ENCODE data around the gene GNG13.

The GNG13 gene

DNA sequence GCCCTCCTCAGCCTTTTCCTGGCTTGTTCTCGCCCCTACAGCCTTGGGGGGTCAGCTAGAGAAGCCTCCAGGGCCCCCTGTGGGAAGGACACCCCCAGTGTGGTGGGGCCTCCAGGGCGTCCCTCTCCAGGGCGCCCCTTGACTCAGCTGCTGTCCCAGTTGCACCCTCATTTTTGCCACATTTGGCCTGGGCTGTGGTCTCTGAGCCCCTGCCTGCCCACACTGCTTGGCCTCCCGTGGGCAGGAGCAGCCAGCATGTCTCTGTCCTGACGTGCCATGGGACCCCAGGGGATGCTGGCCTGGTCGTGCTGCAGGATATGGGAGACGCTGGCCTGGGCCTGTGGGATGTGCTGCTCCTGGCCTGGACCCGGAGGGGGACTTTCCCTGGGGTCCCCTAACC, 7.1 kb downstream of the GNG13 start:
- no peak for DNase-seq (ENCODE audit: low read depth)

GRCh38 chr16:792221-792995, 8.1 kb downstream of the GNG13 start:
- no peak for DNase-seq (ENCODE audit: low read depth)

- no peak for DNase-seq (ENCODE audit: low read depth)
Measured at GRCh38 chr16:791131-791530, 9.4 kb downstream of the GNG13 start.

DNA sequence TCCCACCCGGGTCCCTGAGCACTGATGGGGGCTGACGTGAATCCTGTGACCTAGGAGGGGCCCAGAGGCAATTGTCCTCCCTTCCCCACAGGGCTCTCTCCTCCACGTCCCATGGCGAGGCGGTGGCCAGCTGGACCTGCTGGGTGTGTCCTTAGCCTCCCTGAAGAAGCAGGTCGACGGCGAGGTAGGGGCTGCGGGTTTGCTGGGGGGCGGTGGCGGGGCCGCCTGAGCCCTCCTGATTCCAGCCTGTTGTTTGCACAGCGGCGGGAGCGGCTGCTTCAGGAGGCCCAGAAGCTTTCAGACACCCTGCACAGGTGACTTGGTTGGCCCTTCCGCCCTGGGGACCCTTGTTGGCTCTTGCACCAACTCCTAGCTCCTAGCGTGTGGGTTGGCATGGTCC, 10.4 kb downstream of the GNG13 start:
- DNase-seq (ENCODE audit: low read depth) = no peak

DNA sequence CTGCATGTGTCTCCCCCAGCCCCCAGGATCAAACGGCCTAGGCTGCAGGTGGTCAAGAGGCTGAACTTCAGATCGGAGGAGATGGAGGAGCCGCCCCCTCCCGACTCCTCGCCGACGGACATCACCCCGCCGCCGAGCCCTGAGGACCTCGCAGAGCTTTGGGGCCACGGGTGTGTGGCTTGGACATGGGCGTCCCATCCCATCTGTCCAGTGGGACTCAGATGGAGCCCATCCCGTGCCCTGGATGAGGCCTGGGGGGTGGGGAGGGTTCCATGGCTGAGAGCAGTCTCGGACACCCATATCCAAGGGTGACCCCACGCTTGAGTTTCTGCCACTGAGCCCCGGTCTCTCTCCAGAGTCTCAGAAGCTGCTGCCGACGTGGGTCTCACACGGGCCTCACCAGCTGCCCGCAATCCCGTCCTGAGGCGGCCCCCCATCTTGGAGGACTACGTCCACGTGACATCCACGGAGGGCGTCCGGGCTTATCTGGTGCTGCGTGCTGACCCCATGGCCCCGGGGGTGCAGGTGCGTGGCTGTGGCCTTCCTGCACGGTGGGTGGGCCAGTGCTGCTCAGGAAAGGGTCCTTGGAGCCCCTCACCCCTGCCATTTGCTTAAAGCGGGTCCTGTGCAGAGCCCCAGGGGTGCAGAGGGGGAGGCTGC, 11.2 kb downstream of the GNG13 start:
- no peak for DNase-seq (ENCODE audit: low read depth)

- peak; percentile 95 for DNase-seq (ENCODE audit: low read depth)
Measured at GRCh38 chr16:788399-789126, 12.0 kb downstream of the GNG13 start, which contains the start of gene CHTF18. TSS of gene CHTF18 (plus strand) at chr16:788620. CDS start at chr16:788685, 65 bp downstream.

DNA sequence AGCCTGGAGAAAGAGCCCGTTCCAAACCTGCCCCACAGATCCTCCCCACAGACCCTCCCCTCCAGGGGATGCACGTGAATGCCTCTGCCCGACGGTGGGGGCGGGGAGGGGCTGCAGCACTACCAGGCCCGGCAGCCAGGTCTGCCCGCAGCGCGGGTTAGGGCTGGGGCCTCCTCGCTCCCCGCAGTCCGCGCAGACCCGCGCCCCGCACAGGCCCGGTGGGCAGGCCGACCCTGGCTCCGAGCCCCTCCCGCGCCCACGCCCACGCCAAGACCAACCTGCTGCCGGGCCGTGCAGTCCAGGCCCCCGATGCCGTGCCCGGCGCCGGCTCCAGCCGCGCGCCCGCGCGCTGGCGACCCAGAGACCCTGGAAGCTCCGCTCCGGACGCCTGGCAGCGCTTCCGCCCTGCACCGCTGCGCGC, 12.5 kb downstream of the GNG13 start, which contains the start of gene RPUSD1:
Gene RPUSD1 (minus strand): TSS at position 404 of the 421 bp plus-strand sequence. CDS start 644 bp downstream, outside the sequence.
- no peak for DNase-seq (ENCODE audit: low read depth)

DNA sequence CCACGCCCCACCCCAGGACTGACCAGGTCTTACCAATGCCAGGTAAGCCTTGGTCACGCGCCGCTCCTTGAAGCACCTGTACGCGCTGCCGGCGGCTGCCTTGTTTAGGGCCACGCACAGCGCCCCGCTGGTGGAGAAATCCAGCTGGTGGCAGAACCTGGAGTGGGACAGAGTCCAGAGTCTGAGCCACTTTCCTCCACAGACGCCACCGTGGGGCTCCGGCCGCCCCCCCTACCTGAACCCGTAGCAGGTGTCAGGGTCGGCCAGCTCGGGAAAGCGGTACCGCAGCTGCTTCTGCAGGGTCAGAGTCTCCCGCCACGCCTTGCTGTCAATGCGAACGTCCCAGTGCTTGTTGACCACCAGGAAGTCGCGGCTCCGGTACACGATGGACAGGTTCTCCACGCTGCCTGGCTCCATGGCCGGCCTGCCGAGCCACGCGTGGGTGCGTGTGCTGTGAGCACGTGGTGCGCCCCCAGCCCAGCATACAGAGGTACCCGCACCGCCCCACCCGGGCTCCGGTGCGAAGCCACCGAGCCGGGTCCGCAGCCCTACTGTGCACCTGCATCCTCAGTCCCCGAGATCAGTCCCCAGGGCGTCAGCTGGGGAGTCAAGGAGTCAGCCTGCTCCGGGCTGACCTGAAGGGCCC, 13.1 kb downstream of the GNG13 start:
- no peak for DNase-seq (ENCODE audit: low read depth)

DNA sequence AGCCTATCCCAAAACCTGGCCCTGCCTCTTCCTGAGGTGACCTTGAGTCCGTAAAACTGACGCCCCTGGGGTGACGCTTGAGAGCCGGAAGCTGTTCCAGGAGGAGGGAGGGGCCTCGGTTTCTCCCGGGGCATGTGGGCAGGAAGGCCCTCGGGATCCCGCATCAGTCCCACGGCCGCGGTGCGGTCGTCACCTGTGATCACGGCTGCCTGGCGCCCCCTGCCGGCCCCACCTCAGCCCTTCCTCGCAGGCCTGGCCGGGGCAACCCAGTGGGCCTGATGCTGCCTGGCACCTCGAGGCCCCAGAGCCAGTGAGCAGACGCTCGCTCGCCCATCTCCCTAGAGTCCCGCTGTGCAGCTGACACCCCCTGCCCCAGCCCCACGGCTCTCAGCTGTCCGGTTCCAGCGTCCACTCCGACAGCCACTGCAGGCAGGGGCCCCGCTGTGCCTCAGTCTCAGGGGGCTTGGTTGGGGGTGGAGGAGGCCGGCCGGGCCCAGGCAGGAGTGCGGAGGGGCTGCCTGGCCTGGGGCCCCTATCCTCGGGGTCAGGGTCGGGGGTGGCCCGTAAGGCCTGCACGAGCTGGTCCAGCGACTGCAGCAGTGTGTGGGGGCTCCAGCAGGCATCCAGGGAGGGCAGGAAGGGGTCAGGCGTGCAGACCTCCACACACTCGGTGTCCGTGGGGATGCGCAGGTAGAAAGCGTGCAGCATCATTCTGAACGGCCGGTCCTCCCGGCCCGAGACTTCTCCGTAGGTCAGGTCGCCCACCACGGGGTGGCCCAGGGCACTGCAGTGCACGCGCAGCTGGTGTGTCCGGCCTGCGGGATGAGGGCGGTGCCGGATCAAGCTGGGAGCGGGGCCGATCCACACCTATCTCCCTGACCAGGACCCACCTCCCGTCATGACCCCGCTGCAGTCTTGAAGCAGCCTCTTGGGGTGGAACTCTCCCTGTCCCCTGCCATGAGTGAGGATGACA, 14.7 kb downstream of the GNG13 start:
- peak; percentile 54 for DNase-seq (ENCODE audit: low read depth)

GRCh38 chr16:784431-784830, 16.1 kb downstream of the GNG13 start:
- no peak for DNase-seq (ENCODE audit: low read depth)

GRCh38 chr16:783404-784161, 17.0 kb downstream of the GNG13 start:
- no peak for DNase-seq (ENCODE audit: low read depth)

- DNase-seq (ENCODE audit: low read depth) = no peak
Measured at GRCh38 chr16:782766-783403, 17.6 kb downstream of the GNG13 start.

DNA sequence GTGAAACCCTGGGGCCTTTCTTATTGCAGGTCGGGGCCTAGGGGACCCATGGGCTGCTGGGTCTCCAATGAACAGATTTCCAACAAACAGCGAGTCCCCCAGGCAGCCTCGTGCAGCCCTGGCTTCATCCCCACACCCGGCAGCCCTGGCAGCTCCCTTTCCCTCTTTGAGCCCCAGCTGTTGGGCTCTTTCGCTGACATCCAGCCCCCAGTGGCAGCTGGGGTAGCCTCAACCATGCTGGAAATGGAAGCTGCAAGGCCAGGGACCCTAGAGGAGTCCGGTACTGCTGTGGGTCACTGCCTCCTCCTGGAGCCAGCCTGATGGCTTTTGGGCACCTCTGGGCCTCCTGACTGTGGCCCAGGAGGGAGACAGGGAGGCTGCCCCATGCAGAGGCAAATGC, 18.3 kb downstream of the GNG13 start:
- DNase-seq (ENCODE audit: low read depth) = no peak

DNA sequence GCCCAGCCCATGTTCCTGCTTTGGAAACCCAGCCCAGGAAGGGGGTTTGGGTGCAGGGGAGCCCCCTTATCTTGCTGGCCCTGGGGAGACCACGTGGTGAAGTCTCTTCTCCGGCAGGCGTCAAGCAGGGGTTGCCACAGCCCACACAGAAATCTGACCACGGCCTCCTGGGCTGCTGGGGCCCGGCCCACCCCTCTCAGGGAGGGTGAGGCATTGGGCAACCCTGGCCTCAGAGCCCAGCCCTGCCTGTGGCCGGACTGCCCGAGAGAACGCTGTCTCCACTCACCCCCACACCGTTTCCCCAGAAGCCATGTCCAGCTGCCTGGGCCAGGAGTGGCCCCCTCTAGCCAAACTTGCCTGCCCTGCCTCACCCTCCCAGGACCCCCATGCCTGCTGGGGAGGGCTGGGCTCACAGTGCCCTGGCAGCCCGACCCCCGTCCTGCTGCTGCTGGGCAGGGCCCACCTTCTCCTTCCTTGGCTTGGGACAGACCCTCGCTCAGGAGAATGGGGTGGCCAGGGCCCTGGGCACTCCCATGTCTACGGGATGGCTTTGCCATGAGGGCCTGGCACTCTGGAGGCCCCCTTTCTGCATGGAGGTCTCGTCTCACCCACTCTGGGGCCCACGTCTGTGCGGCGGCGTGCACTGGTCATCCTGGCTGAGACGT, 19.1 kb downstream of the GNG13 start:
- no peak for DNase-seq (ENCODE audit: low read depth)

- no peak for DNase-seq (ENCODE audit: low read depth)
Measured at GRCh38 chr16:780296-780695, 20.2 kb downstream of the GNG13 start.

GRCh38 chr16:779561-779960, 21.0 kb downstream of the GNG13 start:
- DNase-seq (ENCODE audit: low read depth) = no peak

DNA sequence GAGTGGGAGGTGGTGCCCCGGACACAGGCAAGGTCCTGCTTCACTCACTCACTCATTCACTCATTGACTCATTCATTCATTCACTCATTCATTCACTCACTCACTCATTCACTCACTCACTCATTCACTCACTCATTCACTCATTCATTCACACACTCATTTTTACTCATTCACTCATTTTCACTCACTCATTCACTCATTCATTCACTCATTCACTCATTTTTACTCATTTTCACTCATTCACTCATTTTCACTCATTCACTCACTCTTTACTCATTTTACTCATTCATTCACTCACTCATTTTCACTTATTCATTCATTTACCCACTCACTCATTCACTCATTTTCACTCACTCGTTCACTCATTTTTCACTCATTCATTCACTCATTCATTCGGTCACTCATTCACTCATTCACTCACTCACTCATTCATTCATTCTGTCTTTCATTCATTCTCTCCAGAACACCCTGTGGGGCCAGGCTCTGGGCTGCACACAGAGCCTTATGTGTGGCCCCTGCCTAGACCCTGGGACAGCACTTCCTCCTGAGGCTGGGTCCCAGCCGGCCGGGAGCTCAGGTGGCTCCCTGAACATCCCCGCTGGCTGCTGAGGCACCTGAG, 21.5 kb downstream of the GNG13 start:
- no peak for DNase-seq (ENCODE audit: low read depth)

GRCh38 chr16:778447-778846, 22.1 kb downstream of the GNG13 start:
- no peak for DNase-seq (ENCODE audit: low read depth)

DNA sequence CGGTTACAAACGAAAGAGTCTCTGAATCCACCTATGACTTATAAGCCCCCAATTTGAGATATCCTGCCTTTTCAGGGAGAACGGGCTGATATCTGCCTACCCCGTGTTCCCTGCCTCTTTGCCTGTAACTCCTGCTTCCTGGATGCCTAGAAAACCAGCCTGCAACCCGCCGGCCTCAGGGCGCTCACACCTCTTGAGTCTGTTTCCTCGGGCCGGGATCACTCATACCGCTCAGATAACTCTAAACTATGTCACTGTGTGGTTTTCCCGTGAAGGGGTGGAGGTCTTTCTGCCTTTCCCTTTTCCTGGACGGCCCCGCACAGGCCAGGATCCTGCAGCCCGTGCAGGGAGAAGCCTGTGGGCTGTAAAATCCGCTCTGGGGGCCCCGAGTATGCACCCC, 22.7 kb downstream of the GNG13 start:
- no peak for DNase-seq (ENCODE audit: low read depth)

Data from activated T-cell treated with anti-CD3 and anti-CD28 coated beads for 24 hours (primary cell).